HepG2 (cell line): ENCODE results near the gene CTSA. TPM values are rescaled to one million over a fixed set of nuclear protein-coding genes. Genes with fewer than 3 reads are reported as not detected.

Experiments used
- CENPX ChIP-seq: sonication (generic); formaldehyde crosslinking; IDR thresholded peaks from 2 replicates; pipeline ENCODE4 v1.9.0; 2021; ENCODE audit warnings: mild to moderate bottlenecking, missing genetic modification reagents, moderate library complexity
- CSRNP1 ChIP-seq: sonication (generic); formaldehyde crosslinking; IDR thresholded peaks from 2 replicates; pipeline ENCODE4 v1.8.1; 2023; ENCODE audit warnings: mild to moderate bottlenecking, missing genetic modification reagents
- HMGXB3 ChIP-seq: sonication (generic); formaldehyde crosslinking; IDR thresholded peaks from 2 replicates; pipeline ENCODE4 v1.4.0; 2020; ENCODE audit warnings: missing genetic modification reagents, borderline replicate concordance
- HNRNPL ChIP-seq: fragments of 200-400 bp; formaldehyde crosslinking; IDR thresholded peaks from 2 replicates; pipeline ENCODE4 v1.6.1; 2017; ENCODE audit warnings: mild to moderate bottlenecking, low read depth, low read length
- MED8 ChIP-seq: sonication (generic); formaldehyde crosslinking; IDR thresholded peaks from 2 replicates; pipeline ENCODE4 v1.8.1; 2023; ENCODE audit warnings: mild to moderate bottlenecking, missing genetic modification reagents; ENCODE audit not compliant: insufficient replicate concordance
- MTA3 ChIP-seq: sonication (generic); formaldehyde crosslinking; IDR thresholded peaks from 2 replicates; pipeline ENCODE4 v1.4.0; 2020; ENCODE audit warnings: missing genetic modification reagents
- MXD4 ChIP-seq: IDR thresholded peaks from 2 replicates; pipeline ENCODE4 v1.6.1; 2016; ENCODE audit warnings: mild to moderate bottlenecking, missing biosample characterization, missing genetic modification reagents
- PCBP1 ChIP-seq: fragments of 200-400 bp; formaldehyde crosslinking; IDR thresholded peaks from 2 replicates; pipeline ENCODE4 v1.6.1; 2017; ENCODE audit warnings: mild to moderate bottlenecking, low read depth, low read length, borderline replicate concordance
- SNAI1 ChIP-seq: sonication (generic); formaldehyde crosslinking; IDR thresholded peaks from 2 replicates; pipeline ENCODE4 v1.5.0; 2020; ENCODE audit warnings: mild to moderate bottlenecking, missing genetic modification reagents, borderline replicate concordance
- SRY ChIP-seq: sonication (generic); formaldehyde crosslinking; IDR thresholded peaks from 2 replicates; pipeline ENCODE4 v1.8.0; 2022; ENCODE audit warnings: mild to moderate bottlenecking, missing genetic modification reagents
- TFDP2 ChIP-seq: sonication (generic); formaldehyde crosslinking; IDR thresholded peaks from 2 replicates; pipeline ENCODE4 v1.4.0; 2020; ENCODE audit warnings: missing genetic modification reagents
- YEATS4 ChIP-seq: sonication (generic); formaldehyde crosslinking; IDR thresholded peaks from 2 replicates; pipeline ENCODE4 v1.4.0; 2020; ENCODE audit warnings: missing genetic modification reagents, borderline replicate concordance
- ZBTB7B ChIP-seq: sonication (generic); formaldehyde crosslinking; IDR thresholded peaks from 2 replicates; pipeline ENCODE4 v1.4.0; 2020; ENCODE audit warnings: missing genetic modification reagents
- ZC3H13 ChIP-seq: sonication (generic); formaldehyde crosslinking; IDR thresholded peaks from 2 replicates; pipeline ENCODE4 v1.8.1; 2023; ENCODE audit warnings: mild to moderate bottlenecking, missing genetic modification reagents, moderate library complexity
- ZKSCAN1 ChIP-seq: fragments of 150-350 bp; IDR thresholded peaks from 2 replicates; pipeline ENCODE4 v1.6.1; 2014; ENCODE audit warnings: low read length
- ZNF33A ChIP-seq: sonication (generic); formaldehyde crosslinking; IDR thresholded peaks from 2 replicates; pipeline ENCODE4 v1.5.1; 2020; ENCODE audit warnings: missing genetic modification reagents, mild to moderate bottlenecking, moderate library complexity, borderline replicate concordance
- ZNF775 ChIP-seq: sonication (generic); formaldehyde crosslinking; IDR thresholded peaks from 2 replicates; pipeline ENCODE4 v1.4.0; 2020; ENCODE audit warnings: missing genetic modification reagents, mild to moderate bottlenecking, moderate library complexity, borderline replicate concordance
- ZXDC ChIP-seq: sonication (generic); formaldehyde crosslinking; IDR thresholded peaks from 2 replicates; pipeline ENCODE4 v1.5.0; 2020; ENCODE audit warnings: mild to moderate bottlenecking, missing genetic modification reagents
- polyA plus RNA-seq, 8 experiments: library from polyadenylated mRNA; depleted of rRNA in 3 of 8; stranded (reverse) in 7 of 8; unstranded in 1 of 8; fragments of >200 nt; fragmentation: Illumina TruSeq in 4 of 8; extraction: Trizol in 4 of 8; gene quantifications; 2 replicates each; pipeline versions ENCODE4 v1.2.1 to v1.2.3, GENCODE V29; 2011 to 2016; ENCODE audit warnings: low read depth in 4 of 8, missing spikeins in 1 of 8, mixed read lengths in 1 of 8; ENCODE audit not compliant: insufficient read depth in 1 of 8
- total RNA-seq, 5 experiments: library from RNA; depleted of rRNA; stranded (reverse); fragments of >200 nt; fragmentation: Illumina TruSeq; extraction: Trizol; gene quantifications; 2 replicates each; pipeline ENCODE4 v1.2.3, GENCODE V29; 2016; ENCODE audit warnings: low read depth in 1 of 5

Gene CTSA
- total and polyA plus RNA-seq, 2 of the 13 experiments (the other 11 are each of a cell fraction or from before 2014, with no cell fraction given) = 202 to 231 TPM

GRCh38 chr20:45946149-45946970 lies 55.2 kb downstream of the CTSA start (continued):
- peak; percentile 95 for TF ChIP-seq HMGXB3 (CRISPR knock-in tag)
- TF ChIP-seq ZKSCAN1 = no peak
- peak; percentile 89; the same call in 1 of the 2 replicates for TF ChIP-seq SNAI1 (CRISPR knock-in tag)
- TF ChIP-seq MTA3 = no peak
- TF ChIP-seq MXD4 (CRISPR knock-in tag) = peak; percentile 95
- no peak for TF ChIP-seq ZNF775 (CRISPR knock-in tag)
- TF ChIP-seq CENPX (CRISPR knock-in tag) = no peak
- TF ChIP-seq ZC3H13 (CRISPR knock-in tag) = no peak
- TF ChIP-seq ZBTB7B (CRISPR knock-in tag) = peak; percentile 62; the same call in 1 of the 2 replicates
- peak; percentile 83 for TF ChIP-seq TFDP2 (CRISPR knock-in tag)
- peak; percentile 93 for TF ChIP-seq ZXDC (CRISPR knock-in tag)
- TF ChIP-seq HNRNPL = 0 out of 2 replicates have a peak, but pooled peaks have one; percentile 56
- no peak; the same call in none of the 2 replicates for TF ChIP-seq CSRNP1 (CRISPR knock-in tag)
- TF ChIP-seq YEATS4 (CRISPR knock-in tag) = peak; percentile 94
- TF ChIP-seq SRY (CRISPR knock-in tag) = peak; percentile 90; the same call in 1 of the 2 replicates
- TF ChIP-seq MED8 (CRISPR knock-in tag) = peak; percentile 95
- no peak for TF ChIP-seq ZNF33A (CRISPR knock-in tag)
- TF ChIP-seq PCBP1 = no peak
